Measurements from ENCODE around the gene RGL1. TPM values are rescaled to one million over a fixed set of nuclear protein-coding genes. Genes with fewer than 3 reads are reported as not detected.

RGL1 gene
- total RNA-seq, 3 donors from 2014 or later (not counting 1 experiment from before 2014, with no cell fraction given) = 0.16 to 0.52 (median 0.40) TPM

- H3K4me3 ChIP-seq (ENCODE audit: low read length) = no peak overlapping the region
- WGBS (ENCODE audit: insufficient coverage) = 77% methylated on average over 4 of the region's 5 CpGs
- Mint-ChIP-seq H3K4me1 (no peaks in the 10 kb centered on the region), H3K9me3 (no peaks in the 10 kb centered on the region), H3K27ac (no peak overlapping the region), H3K36me3 (no peaks in the 10 kb centered on the region), H3K4me3 (no peak overlapping the region), H3K27me3 (ENCODE audit: low read depth in 2 of 2) (peaks cover 3 to 4% of the 10 kb centered on the region in 2 donors)
- no peaks in the 10 kb centered on the region for H3K9me3 ChIP-seq (ENCODE audit: control insufficient read depth, insufficient read depth, low read length)
- no peaks in the 10 kb centered on the region for H3K4me1 ChIP-seq (ENCODE audit: control insufficient read depth, insufficient read depth, low read length)
- DNase-seq (no peak), ATAC-seq (no peak)
- no peak overlapping the region for H3K27ac ChIP-seq (ENCODE audit: low read length)
- H3K27me3 ChIP-seq (ENCODE audit: control insufficient read depth, insufficient read depth, low read length) = no peaks in the 10 kb centered on the region
- no peak for TF ChIP-seq CTCF (IDR thresholded peaks at IDR 0.05)
- intact Hi-C loops (cut with micrococcal nuclease) = no loop called here
- no peaks in the 10 kb centered on the region for H3K36me3 ChIP-seq (ENCODE audit: control insufficient read depth, insufficient read depth, low read length)
Observed at GRCh38 chr1:183817576-183818288, 12.8 kb downstream of the RGL1 start.

GRCh38 chr1:183819059-183819458 is 14.1 kb downstream of the RGL1 start:
- H3K9me3 ChIP-seq (ENCODE audit: control insufficient read depth, insufficient read depth, low read length) = no peaks in the 10 kb centered on the region
- H3K27ac ChIP-seq (ENCODE audit: low read length) = no peak overlapping the region
- H3K27me3 ChIP-seq (ENCODE audit: control insufficient read depth, insufficient read depth, low read length) = no peaks in the 10 kb centered on the region
- H3K36me3 ChIP-seq (ENCODE audit: control insufficient read depth, insufficient read depth, low read length) = no peaks in the 10 kb centered on the region
- Mint-ChIP-seq H3K9me3 (no peaks in the 10 kb centered on the region), H3K36me3 (no peaks in the 10 kb centered on the region), H3K27me3 (ENCODE audit: low read depth in 2 of 2) (peaks cover 0 to 3% of the 10 kb centered on the region in 2 donors), H3K4me3 (no peak overlapping the region), H3K27ac (no peak overlapping the region), H3K4me1 (no peaks in the 10 kb centered on the region)
- H3K4me3 ChIP-seq (ENCODE audit: low read length) = no peak overlapping the region
- TF ChIP-seq CTCF (IDR thresholded peaks at IDR 0.05) = no peak
- DNase-seq (no peak), ATAC-seq (no peak)
- intact Hi-C loops (cut with micrococcal nuclease) = no loop called here
- H3K4me1 ChIP-seq (ENCODE audit: control insufficient read depth, insufficient read depth, low read length) = no peaks in the 10 kb centered on the region
- WGBS (ENCODE audit: insufficient coverage) = no CpG with 5 or more reads among the region's 1 CpG

GRCh38 chr1:183821309-183821888 is 16.5 kb downstream of the RGL1 start:
- TF ChIP-seq CTCF (IDR thresholded peaks at IDR 0.05) = no peak
- DNase-seq = no peak
- no peak overlapping the region for H3K4me3 Mint-ChIP-seq

More at GRCh38 chr1:183821309-183821888, 16.5 kb downstream of the RGL1 start:
- Mint-ChIP-seq H3K27ac (no peak overlapping the region), H3K9me3 (no peaks in the 10 kb centered on the region), H3K27me3 (ENCODE audit: low read depth in 2 of 2) (peaks cover 0 to 3% of the 10 kb centered on the region in 2 donors), H3K36me3 (no peaks in the 10 kb centered on the region), H3K4me1 (no peaks in the 10 kb centered on the region)
- no peak overlapping the region for H3K4me3 ChIP-seq (ENCODE audit: low read length)
- H3K27me3 ChIP-seq (ENCODE audit: control insufficient read depth, insufficient read depth, low read length) = no peaks in the 10 kb centered on the region
- no peak for ATAC-seq
- intact Hi-C loops (cut with micrococcal nuclease) = no loop called here
- H3K9me3 ChIP-seq (ENCODE audit: control insufficient read depth, insufficient read depth, low read length) = no peaks in the 10 kb centered on the region
- no peak overlapping the region for H3K27ac ChIP-seq (ENCODE audit: low read length)
- no peaks in the 10 kb centered on the region for H3K4me1 ChIP-seq (ENCODE audit: control insufficient read depth, insufficient read depth, low read length)
- WGBS (ENCODE audit: insufficient coverage) = 78% methylated on average over 1 of the region's 1 CpG
- no peaks in the 10 kb centered on the region for H3K36me3 ChIP-seq (ENCODE audit: control insufficient read depth, insufficient read depth, low read length)

Data from natural killer cell (primary cell).